Measurements from ENCODE around the gene KIF5C.

- TF ChIP-seq GABPA (IDR thresholded peaks at IDR 0.05 in 1 of 2, conservative IDR thresholded peaks at IDR 0.05 in 1 of 2): no peak
- no peak for TF ChIP-seq CTCF (IDR thresholded peaks at IDR 0.05; ENCODE audit: low read depth, low read length, missing input control)
- TF ChIP-seq, protein P1, sequence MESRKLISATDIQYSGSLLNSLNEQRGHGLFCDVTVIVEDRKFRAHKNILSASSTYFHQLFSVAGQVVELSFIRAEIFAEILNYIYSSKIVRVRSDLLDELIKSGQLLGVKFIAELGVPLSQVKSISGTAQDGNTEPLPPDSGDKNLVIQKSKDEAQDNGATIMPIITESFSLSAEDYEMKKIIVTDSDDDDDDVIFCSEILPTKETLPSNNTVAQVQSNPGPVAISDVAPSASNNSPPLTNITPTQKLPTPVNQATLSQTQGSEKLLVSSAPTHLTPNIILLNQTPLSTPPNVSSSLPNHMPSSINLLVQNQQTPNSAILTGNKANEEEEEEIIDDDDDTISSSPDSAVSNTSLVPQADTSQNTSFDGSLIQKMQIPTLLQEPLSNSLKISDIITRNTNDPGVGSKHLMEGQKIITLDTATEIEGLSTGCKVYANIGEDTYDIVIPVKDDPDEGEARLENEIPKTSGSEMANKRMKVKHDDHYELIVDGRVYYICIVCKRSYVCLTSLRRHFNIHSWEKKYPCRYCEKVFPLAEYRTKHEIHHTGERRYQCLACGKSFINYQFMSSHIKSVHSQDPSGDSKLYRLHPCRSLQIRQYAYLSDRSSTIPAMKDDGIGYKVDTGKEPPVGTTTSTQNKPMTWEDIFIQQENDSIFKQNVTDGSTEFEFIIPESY (IDR thresholded peaks at IDR 0.05): no peak
- TF ChIP-seq YY1 (IDR thresholded peaks at IDR 0.05): no peak
- TF ChIP-seq, protein P2, sequence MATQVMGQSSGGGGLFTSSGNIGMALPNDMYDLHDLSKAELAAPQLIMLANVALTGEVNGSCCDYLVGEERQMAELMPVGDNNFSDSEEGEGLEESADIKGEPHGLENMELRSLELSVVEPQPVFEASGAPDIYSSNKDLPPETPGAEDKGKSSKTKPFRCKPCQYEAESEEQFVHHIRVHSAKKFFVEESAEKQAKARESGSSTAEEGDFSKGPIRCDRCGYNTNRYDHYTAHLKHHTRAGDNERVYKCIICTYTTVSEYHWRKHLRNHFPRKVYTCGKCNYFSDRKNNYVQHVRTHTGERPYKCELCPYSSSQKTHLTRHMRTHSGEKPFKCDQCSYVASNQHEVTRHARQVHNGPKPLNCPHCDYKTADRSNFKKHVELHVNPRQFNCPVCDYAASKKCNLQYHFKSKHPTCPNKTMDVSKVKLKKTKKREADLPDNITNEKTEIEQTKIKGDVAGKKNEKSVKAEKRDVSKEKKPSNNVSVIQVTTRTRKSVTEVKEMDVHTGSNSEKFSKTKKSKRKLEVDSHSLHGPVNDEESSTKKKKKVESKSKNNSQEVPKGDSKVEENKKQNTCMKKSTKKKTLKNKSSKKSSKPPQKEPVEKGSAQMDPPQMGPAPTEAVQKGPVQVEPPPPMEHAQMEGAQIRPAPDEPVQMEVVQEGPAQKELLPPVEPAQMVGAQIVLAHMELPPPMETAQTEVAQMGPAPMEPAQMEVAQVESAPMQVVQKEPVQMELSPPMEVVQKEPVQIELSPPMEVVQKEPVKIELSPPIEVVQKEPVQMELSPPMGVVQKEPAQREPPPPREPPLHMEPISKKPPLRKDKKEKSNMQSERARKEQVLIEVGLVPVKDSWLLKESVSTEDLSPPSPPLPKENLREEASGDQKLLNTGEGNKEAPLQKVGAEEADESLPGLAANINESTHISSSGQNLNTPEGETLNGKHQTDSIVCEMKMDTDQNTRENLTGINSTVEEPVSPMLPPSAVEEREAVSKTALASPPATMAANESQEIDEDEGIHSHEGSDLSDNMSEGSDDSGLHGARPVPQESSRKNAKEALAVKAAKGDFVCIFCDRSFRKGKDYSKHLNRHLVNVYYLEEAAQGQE (IDR thresholded peaks at IDR 0.05): no peak
- TF ChIP-seq HNF4G (IDR thresholded peaks at IDR 0.05): no peak
- no peak for TF ChIP-seq SP1 (IDR thresholded peaks at IDR 0.05)
- no peak for TF ChIP-seq JUND (IDR thresholded peaks at IDR 0.05)
- no peak for TF ChIP-seq EGR1 (IDR thresholded peaks at IDR 0.05; ENCODE audit: low read depth in 2 of 2)
- no peak for TF ChIP-seq MAX (IDR thresholded peaks at IDR 0.05)
These were observed 95.4 kb downstream of the KIF5C start for GRCh38 chr2:148970385-148970784.
